K562 (cell line): ENCODE results near the gene PRPSAP1. TPM values are rescaled to one million over a fixed set of nuclear protein-coding genes. Genes with fewer than 3 reads are reported as not detected.
A peak's percentile ranks its signal among the peaks of the same experiment; 100 is the strongest.

Experiments used
- ASH1L ChIP-seq: fragments of 450-650 bp; IDR thresholded peaks from 2 replicates; pipeline ENCODE4 v1.6.1; 2018; ENCODE audit warnings: borderline replicate concordance, mild to moderate bottlenecking, low read depth; ENCODE audit not compliant: partially characterized antibody
- BDP1 ChIP-seq: IDR thresholded peaks from 3 replicates; pipeline ENCODE4 v1.6.1; 2011; ENCODE audit not compliant: insufficient read length, insufficient read depth
- CHD4 ChIP-seq: fragments of 200-600 bp; sonication (generic); IDR thresholded peaks from 3 replicates; pipeline ENCODE4 v1.6.1; 2012; ENCODE audit warnings: low read depth, mild to moderate bottlenecking, mixed read lengths, low read length, inconsistent platforms; ENCODE audit not compliant: insufficient read depth, insufficient replicate concordance, poor library complexity, severe bottlenecking
- MNT ChIP-seq, 2 experiments: fragments of 450-650 bp; conservative IDR thresholded peaks; 2 replicates each; pipeline ENCODE4 v1.6.1; 2017; ENCODE audit warnings: mild to moderate bottlenecking in 2 of 2, moderate library complexity in 2 of 2
- NFRKB ChIP-seq: fragments of 450-650 bp; IDR thresholded peaks from 2 replicates; pipeline ENCODE4 v1.6.1; 2016; ENCODE audit warnings: low read depth
- PRPF4 ChIP-seq: fragments of 200-400 bp; formaldehyde crosslinking; IDR thresholded peaks from one replicate; pipeline ENCODE4 v1.6.1; 2017; ENCODE audit warnings: low read length, low read depth, mild to moderate bottlenecking; ENCODE audit not compliant: insufficient read depth, poor library complexity, severe bottlenecking
- RCOR1 ChIP-seq, 2 experiments: IDR thresholded peaks; 2 replicates each; pipeline ENCODE4 v1.6.1; 2012; ENCODE audit warnings: low read depth in 2 of 2, low read length in 2 of 2, borderline replicate concordance in 1 of 2, improper control_type of control experiment in 1 of 2
- SIRT6 ChIP-seq: IDR thresholded peaks from one replicate; pipeline ENCODE4 v1.6.1; 2012; ENCODE audit warnings: low read depth, mild to moderate bottlenecking, control low read depth, inconsistent platforms, low read length, moderate library complexity
- SMARCA5 ChIP-seq: fragments of 450-650 bp; IDR thresholded peaks from 2 replicates; pipeline ENCODE4 v1.6.1; 2016
- SRSF3 ChIP-seq: fragments of 200-400 bp; formaldehyde crosslinking; IDR thresholded peaks from 2 replicates; pipeline ENCODE4 v1.6.1; 2016; ENCODE audit warnings: mild to moderate bottlenecking, low read length, moderate library complexity; ENCODE audit not compliant: insufficient read depth
- TAF15 ChIP-seq: fragments of 200-400 bp; formaldehyde crosslinking; IDR thresholded peaks from 2 replicates; pipeline ENCODE4 v1.6.1; 2017; ENCODE audit warnings: mild to moderate bottlenecking, low read depth, low read length, moderate library complexity
- TAF9B ChIP-seq: fragments of 450-650 bp; IDR thresholded peaks from 2 replicates; pipeline ENCODE4 v1.6.1; 2018; ENCODE audit warnings: mild to moderate bottlenecking; ENCODE audit not compliant: partially characterized antibody
- TCF3 ChIP-seq: sonication (generic); formaldehyde crosslinking; IDR thresholded peaks from 2 replicates; pipeline ENCODE4 v1.4.0; 2020; ENCODE audit warnings: mild to moderate bottlenecking, missing genetic modification reagents
- ZNF174 ChIP-seq: fragments of 250-450 bp; sonication (Bioruptor Pico); IDR thresholded peaks from 2 replicates; pipeline ENCODE4 v1.4.0; 2020; ENCODE audit warnings: mild to moderate bottlenecking
- ZNF263 ChIP-seq: sonication (generic); formaldehyde crosslinking; IDR thresholded peaks from 2 replicates; pipeline ENCODE4 v1.8.0; 2022; ENCODE audit warnings: mild to moderate bottlenecking, missing genetic modification reagents, borderline replicate concordance
- ZNF311 ChIP-seq: fragments of 250-450 bp; sonication (Bioruptor Pico); IDR thresholded peaks from 2 replicates; pipeline ENCODE4 v1.4.0; 2020; ENCODE audit warnings: mild to moderate bottlenecking, moderate library complexity
- polyA plus RNA-seq, 8 experiments: library from polyadenylated mRNA; depleted of rRNA in 4 of 8; stranded (reverse) in 5 of 8; unstranded in 3 of 8; fragments of >200 nt; fragmentation: Nextera tagmentation in 2 of 8; fragmentation: Illumina TruSeq in 1 of 8; extraction: Ambion mirVana in 2 of 8; extraction: Trizol in 1 of 8; gene quantifications; 2 replicates each; pipeline versions ENCODE4 v1.2.1 to v1.2.3, GENCODE V29; 2011 to 2014; ENCODE audit warnings: inconsistent platforms in 1 of 8, missing spikeins in 1 of 8
- total RNA-seq, 7 experiments: library from RNA; depleted of rRNA in 6 of 7; stranded (reverse); fragments of >200 nt in 6 of 7; fragmentation: Illumina TruSeq in 2 of 7; extraction: Trizol in 2 of 7; gene quantifications; 2 replicates each; pipeline versions ENCODE4 v1.2.1 to v1.2.3, GENCODE V29; 2011 to 2021; ENCODE audit warnings: low replicate concordance in 1 of 7
- TF ChIP-seq, protein P1 (sequence below): fragments of 200-800 bp; sonication (Bioruptor generic); IDR thresholded peaks from 2 replicates; pipeline ENCODE4 v1.6.1; 2016; ENCODE audit warnings: missing genetic modification characterization, missing compliant biosample characterization

The PRPSAP1 gene
- total and polyA plus RNA-seq, 9 of the 15 experiments (the other 6 are each of a cell fraction or from before 2014, with no cell fraction given): 21.9 to 77.1 (median 40.8) TPM

DNA sequence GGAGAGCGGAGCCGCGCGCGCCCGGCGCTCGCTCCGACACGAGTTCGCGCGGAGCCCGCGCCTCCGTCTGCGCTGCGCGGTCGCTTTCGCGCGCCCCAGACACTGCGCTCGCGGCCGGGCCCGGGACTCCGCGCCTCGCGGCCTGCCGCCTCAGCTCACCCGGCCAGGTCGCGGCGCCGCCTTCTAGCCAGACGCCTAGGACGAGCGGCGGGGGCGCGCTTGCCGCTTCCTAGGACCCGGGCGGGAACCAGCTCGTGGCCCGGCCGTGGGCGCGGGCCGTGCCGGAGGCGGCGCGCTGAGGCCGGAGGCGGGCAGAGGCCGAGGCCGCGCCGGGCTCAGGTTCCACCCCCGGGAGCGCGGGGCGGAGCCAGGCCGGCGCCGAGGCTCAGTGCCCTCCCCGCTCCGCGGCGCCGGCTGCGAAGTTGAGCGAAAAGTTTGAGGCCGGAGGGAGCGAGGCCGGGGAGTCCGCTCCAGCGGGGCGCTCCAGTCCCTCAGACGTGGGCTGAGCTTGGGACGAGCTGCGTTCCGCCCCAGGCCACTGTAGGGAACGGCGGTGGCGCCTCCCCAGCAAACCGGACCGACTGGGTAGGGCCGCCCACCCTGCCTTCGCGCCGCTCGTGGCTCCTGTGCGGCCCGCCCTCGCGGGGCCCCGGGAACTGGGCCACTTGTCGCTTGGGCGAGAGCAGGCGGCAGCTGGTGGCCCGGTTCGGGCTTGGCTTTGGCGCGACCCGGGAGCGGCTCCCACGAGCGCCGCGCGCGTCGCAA, 30.7 kb upstream of the PRPSAP1 start, which contains the start of gene SPHK1 (continued):
- TF ChIP-seq, protein P1, sequence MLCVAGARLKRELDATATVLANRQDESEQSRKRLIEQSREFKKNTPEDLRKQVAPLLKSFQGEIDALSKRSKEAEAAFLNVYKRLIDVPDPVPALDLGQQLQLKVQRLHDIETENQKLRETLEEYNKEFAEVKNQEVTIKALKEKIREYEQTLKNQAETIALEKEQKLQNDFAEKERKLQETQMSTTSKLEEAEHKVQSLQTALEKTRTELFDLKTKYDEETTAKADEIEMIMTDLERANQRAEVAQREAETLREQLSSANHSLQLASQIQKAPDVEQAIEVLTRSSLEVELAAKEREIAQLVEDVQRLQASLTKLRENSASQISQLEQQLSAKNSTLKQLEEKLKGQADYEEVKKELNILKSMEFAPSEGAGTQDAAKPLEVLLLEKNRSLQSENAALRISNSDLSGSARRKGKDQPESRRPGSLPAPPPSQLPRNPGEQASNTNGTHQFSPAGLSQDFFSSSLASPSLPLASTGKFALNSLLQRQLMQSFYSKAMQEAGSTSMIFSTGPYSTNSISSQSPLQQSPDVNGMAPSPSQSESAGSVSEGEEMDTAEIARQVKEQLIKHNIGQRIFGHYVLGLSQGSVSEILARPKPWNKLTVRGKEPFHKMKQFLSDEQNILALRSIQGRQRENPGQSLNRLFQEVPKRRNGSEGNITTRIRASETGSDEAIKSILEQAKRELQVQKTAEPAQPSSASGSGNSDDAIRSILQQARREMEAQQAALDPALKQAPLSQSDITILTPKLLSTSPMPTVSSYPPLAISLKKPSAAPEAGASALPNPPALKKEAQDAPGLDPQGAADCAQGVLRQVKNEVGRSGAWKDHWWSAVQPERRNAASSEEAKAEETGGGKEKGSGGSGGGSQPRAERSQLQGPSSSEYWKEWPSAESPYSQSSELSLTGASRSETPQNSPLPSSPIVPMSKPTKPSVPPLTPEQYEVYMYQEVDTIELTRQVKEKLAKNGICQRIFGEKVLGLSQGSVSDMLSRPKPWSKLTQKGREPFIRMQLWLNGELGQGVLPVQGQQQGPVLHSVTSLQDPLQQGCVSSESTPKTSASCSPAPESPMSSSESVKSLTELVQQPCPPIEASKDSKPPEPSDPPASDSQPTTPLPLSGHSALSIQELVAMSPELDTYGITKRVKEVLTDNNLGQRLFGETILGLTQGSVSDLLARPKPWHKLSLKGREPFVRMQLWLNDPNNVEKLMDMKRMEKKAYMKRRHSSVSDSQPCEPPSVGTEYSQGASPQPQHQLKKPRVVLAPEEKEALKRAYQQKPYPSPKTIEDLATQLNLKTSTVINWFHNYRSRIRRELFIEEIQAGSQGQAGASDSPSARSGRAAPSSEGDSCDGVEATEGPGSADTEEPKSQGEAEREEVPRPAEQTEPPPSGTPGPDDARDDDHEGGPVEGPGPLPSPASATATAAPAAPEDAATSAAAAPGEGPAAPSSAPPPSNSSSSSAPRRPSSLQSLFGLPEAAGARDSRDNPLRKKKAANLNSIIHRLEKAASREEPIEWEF (CRISPR knock-in tag): no peak
- TF ChIP-seq BDP1 (no peak), TAF9B (no peak), ZNF263 (no peak), SIRT6 (no peak), ASH1L (no peak), ZNF174 (CRISPR knock-in tag) (no peak), CHD4 (no peak), SMARCA5 (no peak), MNT (conservative IDR thresholded peaks at IDR 0.05) (0 out of 4 replicates have a peak, but pooled peaks of 1 of the 2 experiments have one; percentile 26), TAF15 (no peak), TCF3 (CRISPR knock-in tag) (no peak), ZNF311 (CRISPR knock-in tag) (0 out of 2 replicates have a peak, but pooled peaks have one; percentile 5), RCOR1 (IDR thresholded peaks at IDR 0.05; ENCODE audit: borderline replicate concordance in 1 of 2, low read depth in 2 of 2, low read length in 2 of 2) (no peak), PRPF4 (no peak), SRSF3 (no peak), NFRKB (no peak)
